HEK293 (cell line): ENCODE data around the gene HEG1.

Experiments used
- CTCF ChIA-PET: fragments of 350-600 bp; formaldehyde crosslinking; extraction: SDS; loops from one replicate; lab custom pipeline; 2021; ENCODE audit warnings: antibody characterized with exemption; lab: Yijun Ruan, JAX
- POLR2A ChIA-PET: fragments of 300-600 bp; formaldehyde crosslinking; extraction: SDS; loops from one replicate; lab custom pipeline; 2020; ENCODE audit warnings: antibody characterized with exemption, inconsistent platforms; lab: Yijun Ruan, JAX
- H3K27ac ChIP-seq: fragments of 200-500 bp; sonication (Bioruptor generic); 2 replicates; pipeline ENCODE4 v1.5.1; 2014; ENCODE audit warnings: low read depth, low read length, control low read depth, inconsistent platforms; ENCODE audit errors: extremely low read depth
- H3K36me3 ChIP-seq, 2 experiments: fragments of 200-500 bp in 1 of 2; sonication (Bioruptor generic) in 1 of 2; 1 replicate in 1 of 2; 2 replicates in 1 of 2; pipeline ENCODE4 v1.5.1; 2014 to 2017; ENCODE audit warnings: inconsistent platforms in 2 of 2, low read length in 2 of 2; ENCODE audit not compliant: control insufficient read depth in 2 of 2, insufficient read depth in 1 of 2
- H3K4me1 ChIP-seq: fragments of 200-500 bp; sonication (Bioruptor generic); 2 replicates; pipeline ENCODE4 v1.5.1; 2014; ENCODE audit warnings: mild to moderate bottlenecking, low read length, inconsistent platforms; ENCODE audit not compliant: control insufficient read depth, insufficient read depth
- H3K4me3 ChIP-seq: 2 replicates; pipeline ENCODE4 v1.5.1; 2011; ENCODE audit warnings: low read depth, mild to moderate bottlenecking, control low read depth, low read length, moderate library complexity
- H3K9me3 ChIP-seq: fragments of 200-500 bp; sonication (Bioruptor generic); 2 replicates; pipeline ENCODE4 v1.5.1; 2014; ENCODE audit warnings: low read depth, low read length, inconsistent platforms; ENCODE audit not compliant: control insufficient read depth, insufficient read depth
- GLI4 ChIP-seq: fragments of 450-650 bp; formaldehyde crosslinking; IDR thresholded peaks from 2 replicates; pipeline ENCODE4 v1.5.1; 2016; ENCODE audit warnings: missing biosample characterization, missing genetic modification characterization
- HIC1 ChIP-seq: fragments of 450-650 bp; formaldehyde crosslinking; IDR thresholded peaks from 2 replicates; pipeline ENCODE4 v1.5.1; 2016; ENCODE audit warnings: missing biosample characterization, missing genetic modification characterization
- IKZF3 ChIP-seq: fragments of 450-650 bp; IDR thresholded peaks from 2 replicates; pipeline ENCODE4 v1.5.0; 2018; ENCODE audit warnings: missing biosample characterization, mild to moderate bottlenecking, missing genetic modification characterization, moderate library complexity
- KLF10 ChIP-seq: fragments of 450-650 bp; IDR thresholded peaks from 2 replicates; pipeline ENCODE4 v1.5.1; 2018; ENCODE audit warnings: missing biosample characterization, mild to moderate bottlenecking, missing genetic modification characterization
- KLF17 ChIP-seq: fragments of 450-650 bp; formaldehyde crosslinking; IDR thresholded peaks from 2 replicates; pipeline ENCODE4 v1.5.1; 2016; ENCODE audit warnings: missing biosample characterization, missing genetic modification characterization
- PRDM10 ChIP-seq: fragments of 450-650 bp; formaldehyde crosslinking; IDR thresholded peaks from 2 replicates; pipeline ENCODE4 v1.5.1; 2016; ENCODE audit warnings: missing biosample characterization, missing genetic modification characterization
- SP2 ChIP-seq: fragments of 450-650 bp; formaldehyde crosslinking; IDR thresholded peaks from 2 replicates; pipeline ENCODE4 v1.5.1; 2016; ENCODE audit warnings: missing biosample characterization, missing genetic modification characterization
- SP7 ChIP-seq: fragments of 450-650 bp; formaldehyde crosslinking; IDR thresholded peaks from 2 replicates; pipeline ENCODE4 v1.5.1; 2016; ENCODE audit warnings: missing biosample characterization, missing genetic modification characterization
- TSHZ1 ChIP-seq: fragments of 450-650 bp; formaldehyde crosslinking; IDR thresholded peaks from 2 replicates; pipeline ENCODE4 v1.5.1; 2016; ENCODE audit warnings: missing biosample characterization, missing genetic modification characterization, borderline replicate concordance
- ZBTB44 ChIP-seq: fragments of 450-650 bp; IDR thresholded peaks from 2 replicates; pipeline ENCODE4 v1.5.1; 2018; ENCODE audit warnings: missing biosample characterization, mild to moderate bottlenecking, missing genetic modification characterization
- ZNF169 ChIP-seq: fragments of 450-650 bp; formaldehyde crosslinking; IDR thresholded peaks from 2 replicates; pipeline ENCODE4 v1.5.1; 2016; ENCODE audit warnings: missing biosample characterization, missing genetic modification characterization
- ZNF2 ChIP-seq: fragments of 450-650 bp; formaldehyde crosslinking; IDR thresholded peaks from 2 replicates; pipeline ENCODE4 v1.5.1; 2016; ENCODE audit warnings: missing biosample characterization, missing genetic modification characterization
- ZNF274 ChIP-seq, 2 experiments: fragments of 200-500 bp in 1 of 2; fragments of 450-650 bp in 1 of 2; sonication (Bioruptor generic) in 1 of 2; formaldehyde crosslinking in 1 of 2; IDR thresholded peaks; 2 replicates each; pipeline versions ENCODE4 v1.5.1 to v1.6.1; 2014 to 2016; ENCODE audit warnings: borderline replicate concordance in 1 of 2, inconsistent platforms in 1 of 2, low read length in 1 of 2, missing biosample characterization in 1 of 2, missing genetic modification characterization in 1 of 2
- ZNF37A ChIP-seq: fragments of 450-650 bp; IDR thresholded peaks from 2 replicates; pipeline ENCODE4 v1.5.1; 2018; ENCODE audit warnings: missing biosample characterization, missing genetic modification characterization
- ZNF48 ChIP-seq: fragments of 450-650 bp; formaldehyde crosslinking; IDR thresholded peaks from 2 replicates; pipeline ENCODE4 v1.5.1; 2016; ENCODE audit warnings: missing biosample characterization, missing genetic modification characterization
- ZNF529 ChIP-seq: fragments of 450-650 bp; formaldehyde crosslinking; IDR thresholded peaks from 2 replicates; pipeline ENCODE4 v1.5.1; 2017; ENCODE audit warnings: missing genetic modification characterization, missing biosample characterization; ENCODE audit not compliant: insufficient replicate concordance
- ZNF530 ChIP-seq: fragments of 450-650 bp; formaldehyde crosslinking; IDR thresholded peaks from 2 replicates; pipeline ENCODE4 v1.5.1; 2016; ENCODE audit warnings: low read depth, missing biosample characterization, missing genetic modification characterization
- ZNF558 ChIP-seq: fragments of 450-650 bp; formaldehyde crosslinking; IDR thresholded peaks from 2 replicates; pipeline ENCODE4 v1.5.1; 2016; ENCODE audit warnings: missing biosample characterization, missing genetic modification characterization
- ZNF610 ChIP-seq: fragments of 450-650 bp; formaldehyde crosslinking; IDR thresholded peaks from 2 replicates; pipeline ENCODE4 v1.5.1; 2016; ENCODE audit warnings: missing biosample characterization, missing genetic modification characterization, borderline replicate concordance
- ZNF777 ChIP-seq: fragments of 450-650 bp; formaldehyde crosslinking; IDR thresholded peaks from 2 replicates; pipeline ENCODE4 v1.5.1; 2017; ENCODE audit warnings: missing biosample characterization, missing genetic modification characterization, borderline replicate concordance

Gene HEG1

GRCh38 chr3:125055913-125056745 lies at the start of gene HEG1 (continued):
- TF ChIP-seq KLF17 (tag by site-specific recombination) (no peak), ZNF37A (tag by site-specific recombination) (no peak), SP2 (tag by site-specific recombination) (peak; percentile 19; the same call in 1 of the 2 replicates), ZNF169 (tag by site-specific recombination) (no peak), HIC1 (tag by site-specific recombination) (peak; percentile 51; the same call in 1 of the 2 replicates), IKZF3 (tag by site-specific recombination) (0 out of 2 replicates have a peak, but pooled peaks have one; percentile 36), ZNF2 (no peak), ZNF529 (tag by site-specific recombination) (no peak), ZNF274 (IDR thresholded peaks at IDR 0.05; ENCODE audit: low read length) (no peak), ZNF274 (tag by site-specific recombination; IDR thresholded peaks at IDR 0.05; ENCODE audit: borderline replicate concordance) (no peak), ZNF558 (no peak), ZNF777 (no peak), GLI4 (tag by site-specific recombination) (no peak), ZBTB44 (peak; percentile 23; the same call in 1 of the 2 replicates), ZNF610 (tag by site-specific recombination) (no peak), ZNF48 (tag by site-specific recombination) (no peak), SP7 (tag by site-specific recombination) (peak; percentile 36; the same call in 1 of the 2 replicates), ZNF530 (tag by site-specific recombination) (no peak)

- Histone ChIP-seq H3K36me3 (no peaks in the 10 kb centered on the region), H3K27ac (no peak overlapping the region), H3K9me3 (no peaks in the 10 kb centered on the region), H3K4me3 (no peak overlapping the region), H3K4me1 (no peaks in the 10 kb centered on the region)
- ChIA-PET POLR2A (no interaction called here), CTCF (no interaction called here)
- no peak for TF ChIP-seq SP2 (tag by site-specific recombination)
- TF ChIP-seq TSHZ1 (tag by site-specific recombination), result no peak
- TF ChIP-seq KLF17 (tag by site-specific recombination), result no peak
- TF ChIP-seq PRDM10, result no peak
- no peak for TF ChIP-seq KLF10 (tag by site-specific recombination)
Measured at GRCh38 chr3:125105116-125105515, 49.3 kb upstream of the HEG1 start.
